Endometrial microvascular endothelial cells (primary cell): ENCODE results near the gene CDK2AP2. TPM values are rescaled to one million over a fixed set of nuclear protein-coding genes. Genes with fewer than 3 reads are reported as not detected.
"Not testable (repeated sequence)": the region's sequence is repeated elsewhere in the genome, so short reads cannot be mapped to it uniquely, and the experiment has no call there.

ENCODE experiments used
- in situ Hi-C: cut with HindIII; loops from 2 replicates; pipeline ENCODE4 v1.10.0; 2017; ENCODE audit warnings: low sequenced_read_pairs, low pct_unique_long_range_greater_than_20kb; ENCODE audit errors: inconsistent ontology term
- total RNA-seq: library from RNA; depleted of rRNA; stranded (reverse); fragments of >200 nt; gene quantifications from one replicate; pipeline ENCODE4 v1.2.3, GENCODE V29; 2015; ENCODE audit errors: inconsistent ontology term

The CDK2AP2 gene, protein sequence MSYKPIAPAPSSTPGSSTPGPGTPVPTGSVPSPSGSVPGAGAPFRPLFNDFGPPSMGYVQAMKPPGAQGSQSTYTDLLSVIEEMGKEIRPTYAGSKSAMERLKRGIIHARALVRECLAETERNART
- total RNA-seq = 53.1 TPM

DNA sequence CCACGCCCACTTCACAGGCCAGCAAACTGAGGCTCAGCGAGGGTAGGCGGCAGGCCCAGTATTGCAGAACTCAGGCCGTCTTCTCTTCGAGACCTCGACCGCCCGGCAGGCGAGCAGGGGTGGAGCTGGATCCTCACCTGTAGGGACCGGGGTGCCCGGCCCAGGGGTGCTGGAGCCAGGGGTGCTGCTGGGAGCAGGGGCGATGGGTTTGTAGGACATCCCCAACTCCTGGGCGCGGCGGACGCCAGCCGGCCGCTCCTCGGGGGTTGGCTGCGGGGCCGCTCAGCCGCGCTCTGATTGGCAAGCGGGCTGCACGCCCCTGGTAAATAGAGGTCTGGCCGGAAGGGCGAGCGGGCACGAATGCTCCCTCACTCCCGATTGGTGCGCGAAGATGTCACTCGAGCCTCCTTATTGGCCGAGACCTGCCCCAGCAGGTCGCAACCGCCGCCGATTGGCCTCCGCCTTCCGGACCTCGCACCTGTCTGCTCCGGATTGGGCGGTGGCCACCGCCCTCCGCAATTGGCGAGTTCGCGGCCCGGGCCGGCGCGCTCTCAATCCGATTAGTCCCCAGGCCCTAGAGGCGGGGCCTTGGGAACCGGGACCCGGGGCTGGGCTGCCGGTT is at the start of gene CDK2AP2:
Gene CDK2AP2 (minus strand): TSS at position 299 of the 622 bp plus-strand sequence. CDS start 80 bp downstream, at position 219.
- in situ Hi-C loops = no loop called here

- in situ Hi-C loops = no loop called here
Observed at GRCh38 chr11:67556244-67556643, 48.3 kb upstream of the CDK2AP2 start.

GRCh38 chr11:67551697-67552096 is 43.7 kb upstream of the CDK2AP2 start:
- in situ Hi-C loops = not testable (repeated sequence)

DNA sequence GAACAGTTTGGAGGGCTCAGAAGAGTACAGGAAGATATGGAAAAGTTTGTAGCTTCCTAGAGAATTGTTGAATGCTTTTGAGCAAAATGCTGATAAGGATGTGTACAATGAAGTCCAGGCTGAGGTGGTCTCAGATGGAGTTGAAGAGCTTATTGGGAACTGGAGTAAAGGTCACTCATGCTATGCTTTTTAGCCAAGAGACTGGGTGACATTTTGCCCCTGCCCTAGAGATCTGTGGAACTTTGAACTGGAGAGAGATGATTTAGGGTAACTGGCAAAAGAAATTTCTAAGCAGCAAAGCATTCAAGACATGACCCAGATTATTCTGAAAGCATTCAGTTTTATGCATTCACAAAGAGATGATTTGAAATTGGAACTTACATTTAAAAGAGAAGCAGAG is 43.2 kb upstream of the CDK2AP2 start:
- in situ Hi-C loops = no loop called here

- in situ Hi-C loops = no loop called here
Observed at GRCh38 chr11:67548555-67549110, 40.7 kb upstream of the CDK2AP2 start.

GRCh38 chr11:67548112-67548511 is 40.1 kb upstream of the CDK2AP2 start:
- in situ Hi-C loops = not testable (repeated sequence)

DNA sequence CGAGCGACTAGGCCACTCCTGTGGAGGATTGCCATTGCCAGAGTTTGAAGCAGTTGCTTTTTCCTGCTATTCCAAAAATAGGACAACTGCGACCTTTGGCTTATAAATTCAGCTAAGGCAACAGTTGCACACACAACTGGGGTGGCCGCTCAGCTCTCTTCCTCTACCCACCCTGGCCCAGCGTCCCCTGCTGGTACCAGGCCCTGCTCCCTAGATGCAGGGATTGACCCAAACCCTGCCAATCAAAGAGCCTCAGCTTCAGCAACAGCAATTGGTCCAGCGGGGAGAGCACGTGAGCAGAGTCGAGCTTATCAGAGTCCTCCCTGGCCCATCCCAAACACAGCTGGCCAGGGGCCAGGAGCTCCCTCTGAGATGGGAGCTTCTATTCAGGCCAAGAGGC is 37.3 kb upstream of the CDK2AP2 start:
- in situ Hi-C loops = no loop called here

DNA sequence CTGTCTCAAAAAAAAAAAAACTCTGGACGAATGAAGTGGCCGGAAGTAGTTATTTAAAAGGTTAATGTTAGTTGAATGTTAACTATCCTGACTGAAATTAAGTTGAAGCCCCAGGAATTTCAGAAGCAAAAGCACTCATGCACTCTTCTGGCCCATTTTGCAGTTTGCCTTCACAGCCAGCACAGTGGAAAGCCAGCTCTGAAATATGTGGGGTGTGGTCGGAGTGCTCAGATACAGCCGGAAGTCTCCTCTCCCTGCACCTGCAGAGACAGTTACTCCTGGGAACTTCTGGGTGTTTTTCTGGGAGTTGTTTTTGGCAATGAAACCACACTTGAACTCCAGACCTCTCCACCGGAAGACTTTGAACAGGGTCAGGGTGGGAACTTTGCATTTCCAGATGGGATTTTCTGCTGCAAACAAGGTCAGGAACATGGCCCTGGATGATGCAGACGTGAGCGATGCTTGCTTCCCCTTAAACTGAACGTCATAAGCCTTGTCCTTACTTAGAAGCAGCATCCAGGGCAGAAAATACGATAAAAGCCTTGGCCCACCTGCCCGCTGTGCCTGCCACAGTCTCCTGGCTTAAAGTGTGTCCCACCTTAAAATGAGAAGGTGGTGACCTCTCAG is 36.8 kb upstream of the CDK2AP2 start:
- in situ Hi-C loops = no loop called here

DNA sequence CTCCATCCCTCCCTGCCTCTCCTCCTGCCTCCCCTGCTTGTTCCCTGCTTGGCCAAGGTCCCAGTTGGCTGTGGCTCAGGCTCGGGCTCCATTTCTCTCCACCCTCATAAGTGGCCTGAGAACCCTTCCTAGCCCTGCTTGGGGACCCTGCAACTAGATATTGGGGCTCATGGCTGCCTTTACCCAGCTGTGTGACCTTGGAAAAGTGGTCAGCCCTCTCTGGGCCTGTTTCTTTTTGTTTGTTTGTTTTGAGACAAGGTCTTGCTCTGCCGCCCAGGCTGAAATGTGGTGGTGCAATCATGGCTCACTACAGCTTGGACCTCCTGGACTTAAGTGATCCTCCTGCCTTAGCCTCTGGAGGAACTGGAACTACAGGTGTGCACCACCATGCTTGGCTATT is 35.6 kb upstream of the CDK2AP2 start:
- in situ Hi-C loops = no loop called here

GRCh38 chr11:67542971-67543370 is 35.0 kb upstream of the CDK2AP2 start:
- in situ Hi-C loops = no loop called here

DNA sequence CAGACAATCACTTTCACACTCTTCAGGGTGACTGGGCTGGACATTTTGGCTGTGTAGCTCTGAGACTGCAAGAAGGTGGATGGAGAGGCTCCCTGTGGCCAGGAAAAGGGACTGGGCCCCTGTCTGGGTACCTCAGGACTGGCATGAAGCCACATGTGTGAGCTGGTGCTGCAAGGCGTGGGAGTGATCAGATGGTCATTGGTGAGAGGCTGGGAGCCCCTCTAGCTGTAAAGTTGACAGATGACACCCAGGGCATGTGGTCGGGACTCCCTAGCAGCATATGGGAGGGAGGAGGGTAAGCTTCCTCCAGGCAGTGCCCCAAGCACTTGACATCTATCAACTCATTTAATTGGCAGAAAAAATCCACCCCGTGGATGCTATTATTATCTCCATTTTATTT is 34.2 kb upstream of the CDK2AP2 start:
- in situ Hi-C loops = no loop called here

DNA sequence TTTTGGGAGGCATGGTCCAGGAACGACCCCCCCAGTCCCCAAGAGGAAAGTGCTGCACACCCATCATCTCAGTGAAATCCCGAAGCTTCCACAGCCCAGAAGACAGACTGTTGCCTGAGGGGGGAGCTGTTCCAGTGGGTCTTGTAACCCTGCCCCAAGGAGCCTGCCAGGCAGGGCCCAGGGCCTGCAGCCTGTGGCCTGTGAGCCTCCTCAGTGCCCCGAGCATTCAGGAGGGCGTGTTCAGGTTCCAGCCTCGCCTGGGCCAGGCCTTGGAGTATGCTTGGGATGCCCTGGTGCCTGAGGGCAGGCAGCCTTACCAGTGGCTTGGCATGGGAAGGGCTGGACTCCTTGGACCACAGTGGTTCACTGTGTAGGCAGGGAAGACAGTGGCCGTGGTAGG is 33.2 kb upstream of the CDK2AP2 start:
- in situ Hi-C loops = no loop called here

GRCh38 chr11:67539550-67539949 is 31.6 kb upstream of the CDK2AP2 start:
- in situ Hi-C loops = no loop called here

DNA sequence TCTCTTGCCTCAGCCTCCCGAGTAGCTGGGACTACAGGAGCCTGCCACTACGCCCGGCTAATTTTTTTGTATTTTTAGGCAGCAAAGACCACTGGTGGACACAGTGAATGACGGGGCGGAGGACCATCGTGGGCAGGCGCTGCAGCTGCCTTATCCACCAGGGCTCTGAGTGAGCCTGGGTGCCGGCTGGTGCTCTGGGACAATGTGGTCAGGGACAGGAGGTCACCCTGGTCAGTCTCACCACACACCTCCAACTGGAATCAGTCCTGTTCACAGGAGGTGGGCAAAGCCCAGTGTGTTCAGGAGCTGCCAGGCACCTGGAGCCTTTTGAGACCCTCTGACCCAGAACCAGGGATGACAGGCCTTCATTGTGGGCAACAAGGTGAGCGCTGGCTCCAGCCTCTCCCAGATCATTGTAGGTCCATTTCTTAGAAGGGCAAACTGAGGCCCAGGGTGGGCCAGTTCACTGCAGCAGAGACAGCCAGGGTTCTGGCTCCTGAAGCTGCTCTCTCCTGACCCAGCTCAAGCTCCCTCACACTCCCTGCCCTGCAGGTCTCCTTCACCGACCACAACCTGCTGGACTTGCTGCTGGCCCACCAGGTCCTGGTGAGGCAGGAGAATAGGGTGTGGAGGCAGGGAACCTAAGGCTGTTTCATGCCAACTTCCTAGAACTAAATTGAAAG is 31.0 kb upstream of the CDK2AP2 start:
- in situ Hi-C loops = no loop called here

- in situ Hi-C loops = no loop called here
Observed at GRCh38 chr11:67538306-67538705, 30.3 kb upstream of the CDK2AP2 start.

DNA sequence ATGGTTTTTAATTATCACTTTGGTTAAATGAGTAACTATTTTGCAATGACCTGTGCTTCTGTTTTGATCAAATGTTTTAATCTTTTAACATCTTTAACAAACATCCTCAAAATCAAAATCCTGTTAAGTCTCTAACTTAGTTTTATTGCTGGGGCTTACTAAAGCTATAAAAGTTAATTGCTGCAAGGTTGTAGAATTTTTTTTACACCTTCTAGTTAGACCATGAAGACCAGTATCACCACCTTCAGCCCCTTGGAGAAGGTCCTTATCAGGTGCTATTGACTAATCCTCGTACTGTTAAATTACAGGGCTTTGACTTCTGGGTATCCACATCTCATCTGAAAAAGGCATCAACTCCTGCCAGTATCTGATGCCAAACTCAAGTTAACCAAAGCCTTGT is 27.6 kb upstream of the CDK2AP2 start:
- in situ Hi-C loops = no loop called here

- in situ Hi-C loops = no loop called here
Observed at GRCh38 chr11:67534070-67534679, 26.2 kb upstream of the CDK2AP2 start.

DNA sequence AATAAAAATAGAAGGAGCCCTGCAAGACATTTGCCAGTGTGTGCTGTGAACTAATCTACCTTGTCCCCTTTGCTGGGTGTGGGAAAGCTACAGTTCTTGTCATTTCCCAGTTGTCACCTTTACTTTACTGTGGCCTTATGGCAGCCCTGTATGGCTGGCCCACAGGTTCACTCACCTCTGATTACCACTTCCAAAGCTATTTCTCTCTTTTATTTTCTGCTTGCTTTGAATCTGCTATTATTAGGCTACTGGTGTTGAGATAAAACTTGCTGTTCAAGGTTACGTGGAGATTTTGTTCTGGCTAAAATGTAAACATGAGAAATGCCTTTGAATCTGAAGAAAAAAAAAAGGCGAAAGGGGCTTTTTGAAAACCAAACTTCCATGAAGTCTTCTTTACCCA is 24.9 kb upstream of the CDK2AP2 start:
- in situ Hi-C loops = no loop called here

DNA sequence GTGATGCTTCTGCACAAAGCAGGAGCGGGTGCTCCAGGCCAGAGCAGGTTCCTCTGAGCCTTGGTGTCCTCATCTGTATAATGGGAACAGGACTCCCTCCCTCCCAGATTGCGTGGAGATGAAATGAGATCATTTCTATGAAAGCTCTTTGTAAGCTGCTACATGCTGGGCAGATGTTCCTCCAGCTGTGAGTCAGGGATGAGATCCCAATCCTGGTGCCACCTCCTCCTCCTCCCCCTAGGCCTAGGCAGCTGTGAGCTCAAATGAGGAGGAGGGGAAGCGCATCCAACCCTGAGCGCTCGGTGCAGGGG is 22.3 kb upstream of the CDK2AP2 start:
- in situ Hi-C loops = no loop called here

GRCh38 chr11:67528376-67528775 is 20.4 kb upstream of the CDK2AP2 start:
- in situ Hi-C loops = no loop called here
